Measurements from ENCODE around the gene TBC1D14. TPM values are rescaled to one million over a fixed set of nuclear protein-coding genes. Genes with fewer than 3 reads are reported as not detected.

The TBC1D14 gene
- total RNA-seq, 2 experiments from 2014 or later = 53.7 to 55.3 TPM

DNA sequence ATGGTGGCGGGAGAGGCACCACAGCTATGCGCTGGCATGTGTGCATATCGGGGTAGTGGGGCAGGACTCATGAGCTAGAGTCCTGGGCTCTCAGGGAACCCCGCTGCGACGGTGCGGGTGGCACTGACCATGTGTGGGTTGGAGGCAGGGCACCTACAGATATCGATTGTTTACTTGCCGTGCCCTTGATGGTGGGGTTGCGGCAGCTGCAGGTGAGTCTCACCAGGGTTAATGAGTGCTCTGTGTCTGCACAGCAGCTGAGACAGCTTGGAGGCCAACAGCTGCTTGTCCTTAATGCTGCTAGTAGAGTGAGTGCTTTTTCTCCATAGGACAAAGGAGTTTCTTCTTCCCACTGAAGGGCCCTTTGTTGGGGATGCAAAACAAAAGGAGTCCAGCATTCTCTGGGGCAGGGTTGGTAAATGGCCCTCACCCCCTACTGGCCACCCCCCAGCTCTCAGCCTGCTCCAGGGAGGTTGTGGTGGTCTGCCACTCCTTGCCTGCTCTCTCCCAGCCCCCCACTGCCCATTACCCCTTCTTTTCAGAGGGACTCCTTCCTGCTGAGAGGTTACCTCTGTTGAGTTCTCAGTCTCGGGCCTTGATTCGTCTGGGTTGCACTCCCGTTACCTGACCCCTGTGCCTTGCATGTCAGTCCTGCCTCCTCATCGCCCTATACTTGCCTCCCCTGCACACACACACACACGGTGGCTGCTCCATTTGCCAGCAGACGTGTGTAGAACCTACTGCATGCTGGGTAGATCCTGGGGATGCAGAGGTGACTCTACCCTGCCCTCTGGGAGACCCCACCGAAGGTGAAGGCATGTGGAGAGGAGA is 52.8 kb downstream of the TBC1D14 start:
- ChIA-PET CTCF (interaction anchor here (1.7 kb wide), 1 partner anchor 12 kb away, joined by 6 read pairs; no protein-coding TSS in a partner anchor), POLR2A (interaction anchor here (1.1 to 1.5 kb wide), 3 partner anchors 10 to 106 kb away, joined by 3 to 5 read pairs (median 3); partner anchors contain the start of gene GRPEL1)
- Mint-ChIP-seq H3K27me3 (no peaks in the 10 kb centered on the region), H3K36me3 (ENCODE audit: low read depth) (peaks cover 5% of the 10 kb centered on the region), H3K4me3 (no peak overlapping the region), H3K27ac (no peak overlapping the region), H3K9me3 (no peaks in the 10 kb centered on the region), H3K4me1 (peaks cover 22% of the 10 kb centered on the region)
- no peak for DNase-seq

DNA sequence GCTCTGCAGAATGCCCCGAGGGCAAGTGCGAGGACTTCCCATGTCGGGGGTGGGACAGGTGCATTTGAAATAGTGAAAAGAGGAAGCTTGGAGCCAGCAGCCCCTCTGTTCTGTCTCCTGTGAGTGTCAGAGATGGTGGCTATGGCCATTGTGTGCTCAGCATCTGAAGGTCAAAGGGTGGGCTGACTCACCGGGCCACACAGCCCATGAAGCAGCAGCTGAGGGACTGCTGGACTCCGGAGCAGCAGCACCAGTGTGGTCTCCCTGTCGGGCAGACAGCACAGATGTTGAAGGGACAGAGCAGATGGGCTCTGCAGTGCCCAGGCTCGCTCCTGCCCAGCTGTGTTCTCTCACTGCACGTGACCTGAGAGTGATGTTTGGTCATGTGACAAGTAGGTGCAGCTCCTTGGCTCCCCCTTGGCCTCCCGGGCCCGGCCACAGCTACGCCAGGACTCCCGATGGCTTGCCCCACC is 53.5 kb downstream of the TBC1D14 start:
- no peak for DNase-seq
- peaks cover 22% of the 10 kb centered on the region for H3K4me1 Mint-ChIP-seq
- POLR2A ChIA-PET = interaction anchor here (0.7 to 1.5 kb wide), 3 partner anchors 11 to 105 kb away, joined by 3 to 5 read pairs (median 3); partner anchors contain the start of gene GRPEL1
- H3K4me3 Mint-ChIP-seq = no peak overlapping the region
- no peaks in the 10 kb centered on the region for H3K27me3 Mint-ChIP-seq
- H3K9me3 Mint-ChIP-seq = no peaks in the 10 kb centered on the region
- no peak overlapping the region for H3K27ac Mint-ChIP-seq
- CTCF ChIA-PET = interaction anchor here (1.4 to 1.7 kb wide), 2 partner anchors 11 to 89 kb away, joined by 3 to 6 read pairs; no protein-coding TSS in a partner anchor
- H3K36me3 Mint-ChIP-seq (ENCODE audit: low read depth) = peaks cover 12% of the 10 kb centered on the region

DNA sequence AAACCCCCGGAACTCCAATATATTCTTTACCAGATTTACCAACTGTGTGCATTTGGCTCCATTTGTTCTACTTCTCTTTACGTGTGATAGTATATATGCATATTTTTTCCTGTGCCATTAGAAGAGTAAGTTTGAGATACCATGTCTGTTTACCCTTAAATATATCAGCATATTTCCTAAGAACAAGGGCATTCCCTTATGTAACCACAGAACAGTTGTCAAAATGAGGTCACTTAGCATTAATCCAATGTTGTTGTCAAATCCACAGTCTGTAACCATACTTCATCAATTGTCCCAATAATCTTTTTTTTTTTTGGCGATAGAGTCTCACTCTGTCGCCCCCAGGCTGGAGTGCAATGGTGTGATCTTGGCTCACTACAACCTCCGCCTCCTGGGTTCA is 55.2 kb downstream of the TBC1D14 start:
- Mint-ChIP-seq H3K9me3 (no peaks in the 10 kb centered on the region), H3K4me1 (peaks cover 23% of the 10 kb centered on the region), H3K27me3 (no peaks in the 10 kb centered on the region), H3K36me3 (ENCODE audit: low read depth) (peaks cover 15% of the 10 kb centered on the region), H3K4me3 (no peak overlapping the region), H3K27ac (no peak overlapping the region)
- DNase-seq = no peak
- ChIA-PET CTCF (interaction anchor here (2.0 kb wide), 1 partner anchor 10 kb away, joined by 8 read pairs; no protein-coding TSS in a partner anchor), POLR2A (no interaction called here)

DNA sequence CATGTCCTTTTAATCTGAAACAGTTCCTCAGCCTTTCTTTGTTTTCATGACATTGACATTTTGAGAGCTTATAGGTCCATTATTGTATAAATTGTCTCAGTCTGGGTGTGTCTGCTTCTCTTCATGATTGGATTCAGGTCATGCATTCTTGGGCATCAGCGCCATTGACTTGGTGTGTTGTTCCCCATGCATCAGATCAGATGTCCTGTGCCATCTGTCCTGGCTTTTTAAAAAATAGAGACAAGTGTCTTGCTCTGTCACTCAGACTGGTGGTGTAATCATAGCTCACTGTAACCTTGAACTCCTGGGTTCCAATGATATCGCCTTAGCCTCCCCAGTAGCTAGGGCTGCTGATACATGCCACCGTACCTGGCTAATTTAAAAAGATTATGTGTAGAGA is 55.7 kb downstream of the TBC1D14 start:
- Mint-ChIP-seq H3K27ac (no peak overlapping the region), H3K4me3 (no peak overlapping the region), H3K9me3 (no peaks in the 10 kb centered on the region), H3K4me1 (peaks cover 23% of the 10 kb centered on the region), H3K27me3 (no peaks in the 10 kb centered on the region), H3K36me3 (ENCODE audit: low read depth) (peaks cover 15% of the 10 kb centered on the region)
- POLR2A ChIA-PET = no interaction called here
- no peak for DNase-seq
- CTCF ChIA-PET = interaction anchor here (1.1 to 2.0 kb wide), 3 partner anchors 9 to 92 kb away, joined by 3 to 8 read pairs (median 4); partner anchors contain the start of gene TADA2B

DNA sequence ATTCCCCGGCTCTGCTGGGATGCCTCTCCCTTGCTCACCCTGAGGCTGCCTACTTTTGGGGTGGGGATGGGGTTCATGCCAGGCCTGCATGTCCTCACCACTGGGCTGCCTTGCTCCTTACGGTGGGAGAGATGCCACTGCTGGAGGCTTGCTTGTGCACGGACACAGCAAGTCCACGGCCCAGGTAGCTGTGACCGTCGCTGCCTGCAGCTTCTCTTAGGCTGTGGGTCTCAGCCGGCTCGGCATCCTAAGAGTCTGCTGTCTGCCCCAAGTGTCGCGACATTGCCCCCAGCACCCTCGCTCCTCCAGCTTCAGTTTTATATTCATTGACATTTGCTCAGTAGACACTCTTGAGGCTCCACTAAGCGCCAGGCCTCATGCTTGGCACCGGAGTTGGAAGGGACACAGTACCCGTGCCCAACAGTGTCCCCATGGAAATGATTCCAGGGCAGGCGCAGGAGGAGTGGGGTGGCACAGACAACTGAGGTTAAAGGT is 58.3 kb downstream of the TBC1D14 start:
- POLR2A ChIA-PET = no interaction called here
- CTCF ChIA-PET = no interaction called here

DNA sequence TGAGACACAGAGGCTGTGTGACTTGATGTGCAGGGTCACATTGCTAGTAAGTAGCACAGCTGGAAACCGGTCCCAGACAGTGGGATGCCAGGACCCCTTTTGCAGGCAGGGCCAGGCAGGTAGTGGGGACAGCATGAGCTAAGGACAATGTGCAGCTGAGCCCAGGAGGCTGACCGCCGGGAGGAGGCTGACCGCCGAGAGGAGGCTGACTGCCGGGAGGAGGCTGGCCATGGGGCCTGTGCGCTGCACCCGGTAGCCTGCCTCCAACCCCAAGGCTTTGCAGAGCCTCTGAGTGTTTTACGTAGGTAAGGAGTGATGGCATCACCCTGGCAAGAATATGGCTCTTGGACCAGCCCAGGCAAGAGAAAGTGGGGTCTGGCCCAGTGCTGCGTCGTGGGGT is 58.9 kb downstream of the TBC1D14 start:
- H3K27me3 Mint-ChIP-seq = no peaks in the 10 kb centered on the region
- H3K4me3 Mint-ChIP-seq = no peak overlapping the region
- CTCF ChIA-PET = no interaction called here
- H3K27ac Mint-ChIP-seq = no peak overlapping the region
- POLR2A ChIA-PET = interaction anchor here (0.7 kb wide), 2 partner anchors 9 to 263 kb away, joined by 3 read pairs; no protein-coding TSS in a partner anchor
- peaks cover 24% of the 10 kb centered on the region for H3K4me1 Mint-ChIP-seq
- DNase-seq = no peak
- no peaks in the 10 kb centered on the region for H3K9me3 Mint-ChIP-seq
- H3K36me3 Mint-ChIP-seq (ENCODE audit: low read depth) = peaks cover 18% of the 10 kb centered on the region

More for the DNA sequence above, 58.3 kb downstream of the TBC1D14 start:
- Mint-ChIP-seq H3K4me3 (no peak overlapping the region), H3K27me3 (no peaks in the 10 kb centered on the region), H3K27ac (no peak overlapping the region), H3K4me1 (peaks cover 21% of the 10 kb centered on the region), H3K36me3 (ENCODE audit: low read depth) (peaks cover 18% of the 10 kb centered on the region), H3K9me3 (no peaks in the 10 kb centered on the region)
- no peak for DNase-seq

DNA sequence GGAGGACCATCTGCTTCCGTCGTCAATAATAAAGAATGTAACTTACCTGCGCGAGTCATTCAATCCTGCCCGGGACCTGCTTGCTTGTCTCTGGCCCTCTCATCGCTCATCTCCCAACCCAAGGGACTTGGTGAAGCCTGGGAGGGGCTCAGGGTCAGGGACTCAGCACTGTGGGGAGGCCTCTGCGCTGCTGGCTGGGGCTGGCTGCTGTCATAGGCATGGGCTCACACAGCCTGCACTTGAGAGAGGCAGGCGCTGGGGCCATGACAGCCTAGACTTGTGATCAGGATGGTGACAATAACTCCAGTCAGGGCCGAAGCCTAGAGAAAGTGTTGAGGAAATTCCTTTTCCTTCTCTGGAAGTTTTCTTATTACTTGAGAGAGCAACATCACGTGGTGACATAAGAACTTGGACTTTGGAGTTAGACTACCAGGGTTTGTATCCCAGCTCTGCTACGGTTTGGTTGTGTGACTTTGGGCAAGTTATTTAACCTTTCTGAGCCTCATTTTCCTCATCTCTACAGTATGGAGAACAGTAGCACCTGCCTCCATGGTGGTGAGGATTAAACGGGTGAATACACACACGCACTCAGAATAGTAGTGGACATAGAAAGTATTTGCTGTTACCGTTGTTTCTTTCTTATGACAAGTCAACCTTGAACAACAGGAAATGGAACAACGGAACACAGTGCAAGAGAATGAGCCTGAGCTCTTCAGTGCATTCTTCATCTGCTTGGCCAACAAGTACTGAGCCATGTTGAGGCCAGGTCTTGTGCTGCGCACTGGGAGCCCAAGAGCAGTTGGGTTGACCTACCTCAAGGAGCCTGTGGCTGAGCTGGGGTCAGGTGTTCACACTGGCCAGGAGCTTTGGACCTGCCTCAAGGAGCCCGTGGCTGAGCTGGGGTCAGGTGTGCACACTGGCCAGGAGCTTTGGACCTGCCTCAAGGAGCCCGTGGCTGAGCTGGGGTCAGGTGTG is 60.5 kb downstream of the TBC1D14 start:
- peaks cover 18% of the 10 kb centered on the region for H3K36me3 Mint-ChIP-seq (ENCODE audit: low read depth)
- no peaks in the 10 kb centered on the region for H3K27me3 Mint-ChIP-seq
- peaks cover 20% of the 10 kb centered on the region for H3K4me1 Mint-ChIP-seq
- no peak overlapping the region for H3K4me3 Mint-ChIP-seq
- ChIA-PET POLR2A (interaction anchor here (0.7 to 1.1 kb wide), 2 partner anchors 12 to 16 kb away, joined by 3 to 5 read pairs; no protein-coding TSS in a partner anchor), CTCF (no interaction called here)
- no peaks in the 10 kb centered on the region for H3K9me3 Mint-ChIP-seq
- H3K27ac Mint-ChIP-seq = no peak overlapping the region
- DNase-seq = peak; percentile 3

DNA sequence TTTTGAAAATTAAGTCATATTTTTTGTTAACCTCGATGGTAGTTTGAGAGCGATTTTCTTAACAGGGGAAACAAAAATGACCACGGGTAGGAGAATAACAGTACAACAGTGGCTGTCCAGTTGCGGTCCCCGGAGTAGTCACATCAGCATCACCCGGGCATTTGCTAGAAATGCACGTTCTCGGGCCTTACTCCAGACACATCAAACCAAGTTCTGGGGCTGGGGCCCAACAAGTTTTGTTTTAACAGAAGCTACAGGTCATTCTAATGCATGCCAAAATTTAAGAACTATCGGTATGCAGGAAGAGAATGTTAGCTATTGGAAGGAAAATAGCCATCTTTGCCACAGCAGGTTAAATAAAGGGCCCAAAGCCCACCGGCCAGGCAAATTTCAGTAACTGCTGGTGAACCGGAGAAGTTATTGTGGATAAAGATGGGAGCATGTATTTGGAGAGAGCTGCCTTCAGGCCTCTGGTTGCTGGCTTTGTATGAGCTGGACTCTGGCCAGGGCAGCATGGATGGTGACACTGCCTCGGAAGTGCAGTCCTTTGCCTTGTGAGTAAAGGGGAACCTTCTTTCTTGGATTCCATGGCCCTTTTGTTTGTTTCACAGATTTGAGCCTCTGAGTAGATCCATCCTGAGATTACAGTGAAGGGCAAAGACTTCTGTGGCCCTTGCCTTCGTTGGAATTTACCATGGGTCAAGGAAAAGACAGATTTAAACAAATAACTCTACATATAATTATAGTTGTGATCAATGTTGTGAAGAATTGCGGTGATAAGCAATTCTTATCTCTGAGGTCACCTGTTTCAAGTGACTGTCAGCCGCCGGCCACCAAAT is 62.1 kb downstream of the TBC1D14 start:
- Mint-ChIP-seq H3K27ac (no peak overlapping the region), H3K36me3 (ENCODE audit: low read depth) (peaks cover 28% of the 10 kb centered on the region)
- POLR2A ChIA-PET = no interaction called here

DNA sequence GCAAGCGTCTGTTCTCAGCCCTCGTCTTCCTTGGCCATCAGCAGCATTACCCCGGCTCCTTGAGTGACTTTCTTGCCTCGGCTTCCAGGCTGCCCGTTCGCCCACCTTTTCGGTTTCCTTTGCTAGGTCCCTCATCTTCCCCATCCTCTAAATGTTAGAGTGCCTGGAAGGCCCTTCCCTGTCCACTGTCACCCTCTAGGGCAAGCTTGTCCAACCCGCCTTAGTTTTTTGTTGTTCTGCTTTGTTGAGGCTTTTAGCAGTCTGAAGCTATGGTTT is 62.7 kb downstream of the TBC1D14 start:
- Mint-ChIP-seq H3K36me3 (ENCODE audit: low read depth) (peaks cover 24% of the 10 kb centered on the region), H3K4me3 (no peak overlapping the region), H3K4me1 (peaks cover 20% of the 10 kb centered on the region), H3K9me3 (no peaks in the 10 kb centered on the region), H3K27me3 (no peaks in the 10 kb centered on the region), H3K27ac (no peak overlapping the region)
- CTCF ChIA-PET = interaction anchor here (1.1 to 4.6 kb wide), 4 partner anchors 9 to 97 kb away, joined by 3 to 38 read pairs (median 3); partner anchors contain the start of gene GRPEL1
- no peak for DNase-seq
- POLR2A ChIA-PET = no interaction called here

More for the DNA sequence above, 62.1 kb downstream of the TBC1D14 start:
- Mint-ChIP-seq H3K4me3 (no peak overlapping the region), H3K4me1 (peaks cover 20% of the 10 kb centered on the region), H3K9me3 (no peaks in the 10 kb centered on the region), H3K27me3 (no peaks in the 10 kb centered on the region)
- CTCF ChIA-PET = interaction anchor here (1.4 to 4.6 kb wide), 2 partner anchors 45 to 98 kb away, joined by 3 to 38 read pairs; partner anchors contain the start of gene GRPEL1
- DNase-seq = no peak

DNA sequence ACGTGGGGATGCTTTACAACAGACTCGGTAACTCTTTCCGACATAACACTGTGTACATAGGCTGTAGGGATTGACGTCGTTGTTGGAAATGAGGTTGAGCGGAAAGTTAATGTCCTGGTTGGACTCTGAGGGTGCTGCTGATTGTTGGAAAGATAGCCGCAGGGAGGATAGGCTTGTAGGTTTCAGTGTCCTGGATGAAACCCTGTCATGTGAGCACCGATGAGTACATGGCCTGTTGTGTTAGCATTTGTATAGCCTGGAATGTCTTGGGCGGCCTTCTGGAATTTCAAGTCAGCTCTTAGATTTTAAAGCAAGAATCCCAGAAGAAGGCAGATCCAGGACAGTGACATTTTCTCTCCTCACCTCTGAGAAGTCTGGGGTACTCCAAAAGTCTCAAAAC is 63.3 kb downstream of the TBC1D14 start:
- H3K4me1 Mint-ChIP-seq = peaks cover 20% of the 10 kb centered on the region
- no peaks in the 10 kb centered on the region for H3K9me3 Mint-ChIP-seq
- peak; percentile 4 for DNase-seq
- ChIA-PET CTCF (interaction anchor here (0.6 to 4.6 kb wide), 12 partner anchors 9 to 254 kb away, joined by 3 to 38 read pairs (median 4); partner anchors contain the start of gene GRPEL1), POLR2A (interaction anchor here (1.2 to 2.2 kb wide), 2 partner anchors 63 to 70 kb away, joined by 4 to 9 read pairs; partner anchors contain the start of genes TADA2B and TBC1D14)
- peaks cover 19% of the 10 kb centered on the region for H3K36me3 Mint-ChIP-seq (ENCODE audit: low read depth)
- no peak overlapping the region for H3K27ac Mint-ChIP-seq
- no peaks in the 10 kb centered on the region for H3K27me3 Mint-ChIP-seq
- H3K4me3 Mint-ChIP-seq = no peak overlapping the region

DNA sequence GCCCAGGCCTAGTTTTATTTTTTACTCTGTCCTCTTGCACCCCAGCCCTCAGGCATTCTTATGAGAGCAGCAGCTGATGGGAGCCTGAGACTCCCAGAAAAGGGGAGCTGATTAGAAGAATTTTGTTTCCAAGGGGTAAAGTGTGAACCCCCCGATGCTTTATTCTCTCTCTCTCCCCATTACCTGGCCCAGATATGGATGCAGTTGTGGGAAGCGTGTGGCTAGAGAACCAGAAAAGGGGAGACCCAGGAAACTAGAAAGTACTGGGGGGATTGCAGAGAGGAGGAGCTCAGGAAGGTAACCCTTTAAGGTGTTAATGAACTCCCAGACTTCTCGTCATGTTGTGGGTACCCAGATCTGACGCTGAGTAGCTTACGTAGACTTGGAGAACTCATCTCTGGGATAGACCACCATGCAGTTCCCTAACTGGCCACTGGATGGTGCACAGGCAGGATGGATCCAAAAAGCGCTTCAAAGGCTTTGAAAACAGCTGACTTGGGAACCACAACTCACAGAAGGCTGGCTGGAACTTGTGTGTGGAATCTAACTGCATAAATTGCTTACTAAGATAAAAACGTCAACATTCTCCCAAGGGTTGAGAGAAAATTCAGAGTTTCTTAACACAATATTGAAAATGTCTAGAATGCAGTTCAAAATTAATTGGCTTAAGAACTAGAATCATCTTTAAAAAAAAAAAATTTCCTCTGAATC is 64.7 kb downstream of the TBC1D14 start:
- Mint-ChIP-seq H3K4me3 (no peak overlapping the region), H3K36me3 (ENCODE audit: low read depth) (peaks cover 18% of the 10 kb centered on the region), H3K27me3 (no peaks in the 10 kb centered on the region), H3K27ac (no peak overlapping the region), H3K4me1 (peaks cover 19% of the 10 kb centered on the region), H3K9me3 (no peaks in the 10 kb centered on the region)
- peak; percentile 83 for DNase-seq
- CTCF ChIA-PET = interaction anchor here (0.7 to 4.6 kb wide), 34 partner anchors 8 to 377 kb away, joined by 3 to 38 read pairs (median 4); partner anchors contain the start of genes BLOC1S4, GRPEL1 and TADA2B
- POLR2A ChIA-PET = interaction anchor here (0.6 to 2.3 kb wide), 14 partner anchors 10 to 95 kb away, joined by 3 to 10 read pairs (median 4); partner anchors contain the start of genes GRPEL1, TADA2B and TBC1D14
